ENCODE measurements around the gene OR10AD1. TPM values are rescaled to one million over a fixed set of nuclear protein-coding genes. Genes with fewer than 3 reads are reported as not detected.
"Not testable (repeated sequence)": the region's sequence is repeated elsewhere in the genome, so short reads cannot be mapped to it uniquely, and the experiment has no call there.

Gene OR10AD1
- total RNA-seq, 1 donor from 2014 or later, result not detected

DNA sequence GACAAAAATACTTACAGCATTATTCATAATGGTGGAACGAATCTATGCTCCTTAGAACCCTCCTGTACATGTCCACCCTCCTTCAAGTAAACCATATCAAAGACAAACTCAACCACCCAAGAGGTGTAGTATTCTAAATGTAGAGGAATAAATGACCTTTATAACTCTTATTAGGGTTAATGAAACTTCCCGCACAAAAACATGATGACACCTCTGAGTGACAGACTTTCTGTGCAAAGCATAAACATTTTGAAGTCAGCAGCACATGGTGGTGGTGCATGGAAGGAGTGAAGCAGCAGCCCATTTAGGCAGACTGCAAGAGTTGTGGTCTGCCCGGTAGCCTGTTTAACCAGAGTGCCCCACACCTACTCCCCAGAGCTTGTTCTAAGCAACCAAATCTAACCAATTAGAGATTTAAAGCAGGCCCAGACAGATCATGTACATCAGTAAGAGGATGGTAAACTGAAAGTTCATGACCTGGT is 45.2 kb downstream of the OR10AD1 start:
- DNase-seq, result no peak

DNA sequence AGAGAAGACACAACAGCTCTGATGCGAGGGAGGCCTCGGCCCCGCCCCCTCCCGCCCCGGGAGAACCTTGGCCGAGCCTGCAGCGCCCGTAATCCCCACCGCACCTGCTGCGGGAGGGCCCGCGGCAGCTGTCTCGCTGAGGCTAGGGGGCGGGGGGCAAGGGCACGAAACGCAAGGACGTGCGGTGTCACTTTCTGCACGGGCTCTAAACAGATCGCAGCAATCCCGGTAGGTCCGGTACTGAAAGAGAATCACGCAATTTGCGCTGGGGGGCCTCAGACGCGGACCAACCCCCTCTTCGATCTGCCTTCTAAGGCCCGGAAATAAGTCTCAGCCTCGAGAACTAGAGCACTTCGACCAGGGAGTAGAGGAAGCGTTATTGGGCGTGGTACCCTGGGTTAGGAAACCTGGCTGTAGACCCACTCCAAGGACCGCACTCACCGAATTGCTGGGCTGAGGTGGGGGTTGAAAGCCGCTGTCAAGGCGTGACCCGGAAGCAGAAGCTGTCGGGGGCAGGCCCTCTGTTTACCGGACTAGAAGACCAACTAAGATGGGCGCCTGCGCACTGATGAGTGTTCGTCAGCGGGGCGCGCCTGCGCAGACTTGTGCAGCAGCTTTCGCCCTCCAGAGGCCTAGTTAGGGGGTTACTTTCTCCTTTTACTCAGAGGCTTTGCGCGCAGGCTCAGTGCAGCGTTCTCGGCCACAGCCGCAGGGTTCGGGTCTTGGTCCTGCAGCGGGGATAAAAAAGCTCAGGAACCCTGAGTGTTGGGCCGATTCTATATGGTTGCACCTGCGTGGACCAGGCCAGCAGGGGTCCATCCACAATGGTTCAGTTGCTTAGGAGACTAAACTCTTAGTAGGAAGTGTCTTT is 45.8 kb downstream of the OR10AD1 start, which contains the start of gene ASB8:
Gene ASB8 (minus strand): TSS at position 498 of the 871 bp plus-strand sequence. CDS start 4,019 bp downstream, outside the sequence.
- peak; percentile 99 for DNase-seq

DNA sequence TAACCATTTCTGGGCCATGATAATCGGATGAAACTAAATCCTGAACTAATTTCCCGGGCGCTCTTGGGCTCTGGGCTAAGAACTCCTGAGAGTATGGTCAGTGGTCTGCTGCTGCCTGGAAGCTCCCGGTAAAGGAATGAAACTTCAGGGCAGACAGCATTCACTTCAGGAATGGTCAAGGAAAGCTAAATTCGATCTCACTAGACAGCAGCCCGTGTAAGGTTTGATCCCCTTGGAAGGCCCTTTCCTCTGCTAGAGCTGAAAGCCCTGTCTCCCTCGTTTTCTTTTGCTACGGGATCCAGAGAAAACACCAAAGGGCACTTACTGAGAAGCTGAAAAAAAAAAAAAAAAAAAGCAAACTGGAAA is 46.5 kb downstream of the OR10AD1 start:
- no peak for DNase-seq

DNA sequence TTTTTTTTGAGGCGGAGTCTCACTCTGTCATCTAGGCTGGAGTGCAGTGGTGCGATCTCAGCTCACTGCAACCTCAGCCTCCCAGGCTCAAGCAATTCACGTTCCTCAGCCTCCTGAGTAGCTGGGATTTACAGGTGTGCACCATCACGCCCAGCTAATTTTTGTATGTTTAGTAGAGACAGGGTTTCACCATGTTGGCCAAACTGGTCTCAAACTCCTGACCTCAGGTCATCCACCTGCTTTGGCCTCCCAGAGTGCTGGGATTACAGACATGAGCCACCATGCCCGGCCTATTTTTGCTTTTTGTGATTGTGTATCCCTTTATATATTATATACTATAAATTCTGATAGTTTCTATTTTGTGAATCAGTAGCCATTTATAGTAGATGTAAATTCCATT is 47.3 kb downstream of the OR10AD1 start:
- not testable (repeated sequence) for DNase-seq

Other genes with a start within 250 kb of the OR10AD1 start
- gene TMEM106C, start 239.7 kb downstream of the OR10AD1 start, total RNA-seq, result 74.4 and 84.6 TPM in 2 replicates
- not detected in 2 replicates for gene COL2A1, start 198.8 kb downstream of the OR10AD1 start, total RNA-seq
- 15.1 and 15.7 TPM in 2 replicates for gene SENP1, start 97.2 kb downstream of the OR10AD1 start, total RNA-seq
- gene PFKM, start 83.9 kb downstream of the OR10AD1 start, total RNA-seq, result 57.0 and 70.2 TPM in 2 replicates
- gene ASB8, start 45.8 kb downstream of the OR10AD1 start, total RNA-seq, result 18.2 and 24.0 TPM in 2 replicates
- gene CCDC184, start 19.6 kb downstream of the OR10AD1 start, total RNA-seq, result 0.05 TPM in 1 of 2 replicates, not detected in the other
- 3.1 and 4.3 TPM in 2 replicates for gene ZNF641, start 147.6 kb upstream of the OR10AD1 start, total RNA-seq

Measured in dermis blood vessel endothelial cell (primary cell).